NOMO-1 (cell line): ENCODE results near the gene LAMTOR4.
A peak's percentile ranks its signal among the peaks of the same experiment; 100 is the strongest.

ENCODE experiments used
- DNase-seq, 2 experiments: peaks; one replicate each; lab custom pipeline; 2025; ENCODE audit not compliant: unreplicated experiment in 2 of 2; lab: John Stamatoyannopoulos, UW

The LAMTOR4 gene

DNA sequence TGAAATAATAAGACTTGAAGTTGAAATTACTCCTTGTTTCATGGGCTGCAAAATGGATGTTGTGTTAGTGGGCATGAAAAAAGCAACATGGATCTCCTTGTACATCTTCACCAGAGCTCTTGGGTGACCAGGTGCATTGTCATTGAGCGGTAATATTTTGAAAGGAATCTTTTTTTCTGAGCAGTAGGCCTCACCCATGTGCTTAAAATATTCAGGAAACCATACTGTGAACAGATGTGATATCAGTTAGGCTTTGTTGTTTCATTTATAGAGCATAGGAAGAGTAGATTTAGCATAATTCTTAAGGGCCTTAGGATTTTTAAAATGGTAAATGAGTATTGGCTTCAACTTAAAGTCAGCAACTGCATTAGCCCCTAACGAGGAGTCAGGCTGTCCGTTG, 44.3 kb downstream of the LAMTOR4 start:
- no peak for DNase-seq

DNA sequence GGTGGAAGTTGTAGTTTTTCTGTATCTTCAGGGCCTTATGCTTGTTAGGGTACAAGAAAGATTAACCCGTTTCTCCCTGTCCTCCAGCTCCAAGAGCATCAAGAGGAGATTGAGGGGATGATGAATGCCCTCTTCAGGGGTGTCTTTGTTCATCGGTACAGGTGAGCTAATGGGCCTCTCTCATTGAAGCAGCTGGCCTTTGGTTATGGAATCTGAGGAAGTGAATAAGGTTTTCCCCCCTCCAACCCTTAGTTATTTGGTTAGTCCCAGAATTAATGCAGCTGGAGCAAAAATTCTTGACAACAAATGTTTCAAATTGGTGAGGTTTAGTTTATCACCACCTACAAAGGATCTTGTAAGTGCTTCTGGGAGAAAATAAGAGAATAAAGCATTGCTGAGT, 46.5 kb downstream of the LAMTOR4 start:
- no peak for DNase-seq

DNA sequence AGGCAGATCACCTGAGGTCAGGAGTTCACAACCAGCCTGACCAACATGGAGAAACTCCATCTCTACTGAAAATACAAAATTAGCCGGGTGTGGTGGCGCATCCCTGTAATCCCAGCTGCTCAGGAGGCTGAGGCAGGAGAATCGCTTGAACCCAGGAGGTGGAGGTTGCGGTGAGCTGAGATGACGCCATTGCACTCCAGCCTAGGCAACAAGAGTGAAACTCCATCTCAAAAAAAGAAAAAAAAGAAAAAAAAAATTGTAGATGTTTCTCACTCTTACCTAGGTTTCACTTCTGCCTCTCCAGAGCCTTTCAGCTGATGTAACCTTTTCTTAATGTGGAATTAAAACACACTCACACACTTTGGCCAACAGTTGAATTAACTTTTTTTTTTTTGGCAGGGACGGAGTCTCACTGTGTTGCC, 47.2 kb downstream of the LAMTOR4 start:
- DNase-seq, result peak; percentile 41 to 72

DNA sequence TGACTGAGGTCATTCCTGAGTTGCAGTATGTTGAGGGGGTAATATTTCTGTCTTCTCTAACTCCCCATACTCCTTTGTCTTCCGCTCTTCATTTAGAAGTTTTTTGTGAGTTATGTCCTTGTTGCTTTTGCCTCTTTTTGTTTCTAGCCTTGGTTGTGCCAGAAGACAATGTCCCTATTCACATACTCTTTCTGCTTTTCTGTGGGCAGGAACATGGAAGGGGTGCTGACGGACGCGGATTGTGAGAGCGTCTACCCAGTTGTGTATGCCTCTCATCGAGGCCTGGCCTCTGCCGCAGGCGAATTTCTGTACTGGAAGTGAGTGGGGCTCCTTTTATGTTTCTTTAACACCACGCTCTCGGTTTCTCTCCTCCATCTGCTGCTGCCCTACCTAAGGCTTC, 49.5 kb downstream of the LAMTOR4 start:
- no peak for DNase-seq

DNA sequence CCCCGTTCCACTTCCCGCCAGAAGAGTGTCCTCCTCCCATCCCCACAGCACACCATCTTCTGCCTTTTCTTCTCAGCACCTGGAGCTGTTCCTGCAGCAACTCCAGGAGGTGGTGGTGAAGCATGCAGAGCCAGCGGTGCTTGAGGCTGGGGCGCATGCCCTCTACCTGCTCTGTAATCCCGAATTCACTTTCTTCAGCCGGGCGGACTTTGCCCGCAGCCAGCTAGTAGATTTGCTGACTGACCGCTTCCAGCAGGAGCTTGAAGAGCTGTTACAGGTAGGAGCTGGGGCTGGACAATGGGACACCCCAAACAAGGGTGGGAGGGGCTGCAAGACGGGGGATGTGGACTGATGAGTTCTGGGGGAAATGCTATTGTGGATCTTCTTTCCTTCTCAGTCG, 52.0 kb downstream of the LAMTOR4 start:
- no peak for DNase-seq
